Fibroblast of lung (primary cell): Measurements from ENCODE around the gene SMIM27.
"Not testable (repeated sequence)": the region's sequence is repeated elsewhere in the genome, so short reads cannot be mapped to it uniquely, and the experiment has no call there.

Source experiments
- CTCF ChIP-seq, 2 donors: IDR thresholded peaks in 1 of 2; conservative IDR thresholded peaks in 1 of 2; 1 replicate in 1 of 2; 2 replicates in 1 of 2; pipeline ENCODE4 v1.5.1; 2011 to 2012; ENCODE audit warnings: low read length in 2 of 2, control low read depth in 1 of 2, inconsistent platforms in 1 of 2, low read depth in 1 of 2, mild to moderate bottlenecking in 1 of 2
- EZH2 ChIP-seq: IDR thresholded peaks from 2 replicates; pipeline ENCODE4 v1.5.1; 2012; ENCODE audit warnings: low read length, control low read depth, mild to moderate bottlenecking; ENCODE audit errors: missing control alignments

DNA sequence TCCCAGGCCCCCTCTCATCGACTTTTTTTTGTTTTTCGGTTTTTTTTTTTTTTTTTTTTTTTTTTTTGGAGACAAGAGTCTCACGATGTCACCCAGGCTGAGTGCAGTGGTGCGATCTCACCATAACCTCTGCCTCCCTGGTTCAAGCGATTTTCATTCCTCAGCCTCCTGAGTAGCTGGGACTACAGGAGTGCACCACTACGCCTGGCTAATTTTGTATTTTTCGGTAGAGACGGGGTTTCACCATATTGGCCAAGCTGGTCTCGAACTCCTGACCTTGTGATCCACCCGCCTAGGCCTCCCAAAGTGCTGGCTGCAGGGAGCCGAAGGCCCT is 27.6 kb upstream of the SMIM27 start:
- TF ChIP-seq CTCF (conservative IDR thresholded peaks at IDR 0.05 in 1 of 2, IDR thresholded peaks at IDR 0.05 in 1 of 2; ENCODE audit: low read depth in 1 of 2, low read length in 2 of 2); EZH2: not testable (repeated sequence)
